GM12891 (cell line): ENCODE data around the gene LRRC4.

ENCODE experiments used
- PAX5 ChIP-seq: IDR thresholded peaks from 2 replicates; pipeline ENCODE4 v1.6.1; 2011; ENCODE audit warnings: low read length, moderate library complexity, mild to moderate bottlenecking; ENCODE audit not compliant: insufficient read depth, severe bottlenecking
- POLR2A ChIP-seq: IDR thresholded peaks from 2 replicates; pipeline ENCODE4 v1.6.1; 2011; ENCODE audit warnings: low read depth, low read length, control low read depth
- POLR2AphosphoS5 ChIP-seq: IDR thresholded peaks from 2 replicates; pipeline ENCODE4 v1.6.1; 2011; ENCODE audit warnings: low read depth, low read length, control low read depth
- POU2F2 ChIP-seq: IDR thresholded peaks from 2 replicates; pipeline ENCODE4 v1.6.1; 2011; ENCODE audit warnings: low read depth, mild to moderate bottlenecking, control low read depth, low read length, moderate library complexity
- SPI1 ChIP-seq: IDR thresholded peaks from 2 replicates; pipeline ENCODE4 v1.6.1; 2011; ENCODE audit warnings: low read depth, low read length, control low read depth
- TAF1 ChIP-seq: IDR thresholded peaks from 2 replicates; pipeline ENCODE4 v1.6.1; 2011; ENCODE audit warnings: low read depth, low read length, control low read depth

- TF ChIP-seq TAF1 (no peak), POLR2A (no peak), POLR2AphosphoS5 (no peak), SPI1 (no peak), PAX5 (no peak), POU2F2 (no peak)
Observed at GRCh38 chr7:128019288-128019687, 11.9 kb downstream of the LRRC4 start.
